Superior temporal gyrus (tissue), 1 donor: Measurements from ENCODE around the gene AGAP1.

Experiments
- DNase-seq: peaks from one replicate; pipeline ENCODE4 v3.0.0-alpha.2; 2016; ENCODE audit errors: extremely low spot score

AGAP1 gene

GRCh38 chr2:235508371-235509160, 14.7 kb downstream of the AGAP1 start:
- DNase-seq = no peak

- no peak for DNase-seq
Observed at GRCh38 chr2:235510318-235510717, 16.5 kb downstream of the AGAP1 start.

DNA sequence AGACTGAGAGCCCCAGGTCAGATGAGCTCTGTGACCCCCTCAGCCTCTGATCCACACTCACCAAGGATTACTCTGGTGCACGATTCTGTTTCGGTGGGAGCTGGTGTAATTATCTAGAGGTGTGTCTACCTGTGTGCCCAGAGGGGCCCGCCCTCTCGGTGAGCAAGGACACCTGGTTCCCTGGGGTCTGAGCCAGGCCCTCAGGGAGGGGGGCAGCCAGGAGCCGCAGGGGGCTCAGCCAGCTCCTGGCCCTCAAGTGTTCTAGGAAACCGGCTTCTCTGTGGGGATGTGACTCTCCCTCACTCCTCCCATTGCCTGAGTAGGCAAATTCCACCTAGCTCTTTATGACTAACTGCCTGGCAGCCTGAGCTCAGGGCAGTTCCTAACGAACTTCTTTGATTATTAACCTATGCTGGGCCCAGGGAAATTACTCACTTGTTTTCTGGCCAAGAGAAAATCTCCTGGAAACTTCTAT, 17.4 kb downstream of the AGAP1 start:
- no peak for DNase-seq

DNA sequence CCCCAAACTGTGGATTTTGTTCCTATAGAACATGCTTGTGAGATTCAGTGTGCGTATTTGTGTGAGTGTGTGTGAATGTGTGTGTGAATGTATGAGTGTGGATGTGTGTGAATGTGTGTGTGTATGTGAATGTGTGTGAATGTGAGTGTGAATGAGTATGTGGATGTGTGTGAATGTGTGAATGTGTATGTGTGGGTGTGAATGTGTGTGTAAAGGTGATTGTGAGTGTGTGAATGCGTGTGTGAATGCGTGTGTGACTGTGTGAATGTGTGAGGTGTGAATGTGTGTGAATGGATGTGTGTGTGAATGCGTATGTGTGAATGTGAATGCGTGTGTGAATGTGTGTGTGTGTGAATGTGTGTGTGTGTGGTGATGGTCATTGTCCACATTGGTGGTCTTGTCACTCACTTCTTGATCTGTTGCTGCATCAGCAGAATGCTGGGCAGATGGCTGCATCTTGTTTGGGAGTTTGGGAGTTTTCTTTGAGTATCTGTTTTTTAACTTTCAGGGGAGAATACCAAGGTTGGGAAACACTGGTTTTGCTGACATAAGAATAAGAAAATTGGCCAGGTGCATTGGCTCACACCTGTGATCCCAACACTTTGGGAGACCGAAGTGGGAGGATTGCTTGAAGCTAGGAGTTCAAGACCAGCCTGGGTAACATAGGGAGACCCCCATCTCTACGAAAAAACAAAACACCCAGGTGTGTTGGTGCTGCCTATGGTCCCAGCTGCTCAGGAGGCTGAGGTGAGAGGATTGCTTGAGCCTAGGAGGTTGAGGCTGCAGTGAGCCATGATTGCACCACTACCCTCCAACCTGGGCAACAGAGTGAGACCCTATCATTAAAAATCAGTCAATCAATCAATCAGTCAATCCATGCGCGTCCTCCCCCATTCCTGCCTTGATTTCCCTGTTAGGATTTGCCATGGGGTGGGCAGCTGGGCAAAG, 18.2 kb downstream of the AGAP1 start:
- no peak for DNase-seq

DNA sequence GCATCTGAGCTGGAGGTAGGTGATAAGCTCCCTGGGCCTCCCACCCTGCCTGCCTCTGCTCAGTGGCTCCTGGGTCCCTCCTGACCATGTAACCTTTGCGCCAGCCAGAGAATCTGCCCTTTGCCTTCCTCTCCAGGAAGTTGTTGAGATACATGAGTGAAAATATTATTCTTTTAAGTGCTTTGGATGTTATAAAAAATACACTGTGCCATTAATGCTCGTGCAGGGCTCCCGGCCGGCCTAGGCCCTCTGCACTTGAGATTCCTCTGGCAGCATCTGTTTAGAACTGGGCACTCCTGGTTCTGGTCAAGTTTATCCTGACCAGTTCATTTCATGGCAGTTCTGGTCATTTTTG, 18.8 kb downstream of the AGAP1 start:
- DNase-seq = no peak

DNA sequence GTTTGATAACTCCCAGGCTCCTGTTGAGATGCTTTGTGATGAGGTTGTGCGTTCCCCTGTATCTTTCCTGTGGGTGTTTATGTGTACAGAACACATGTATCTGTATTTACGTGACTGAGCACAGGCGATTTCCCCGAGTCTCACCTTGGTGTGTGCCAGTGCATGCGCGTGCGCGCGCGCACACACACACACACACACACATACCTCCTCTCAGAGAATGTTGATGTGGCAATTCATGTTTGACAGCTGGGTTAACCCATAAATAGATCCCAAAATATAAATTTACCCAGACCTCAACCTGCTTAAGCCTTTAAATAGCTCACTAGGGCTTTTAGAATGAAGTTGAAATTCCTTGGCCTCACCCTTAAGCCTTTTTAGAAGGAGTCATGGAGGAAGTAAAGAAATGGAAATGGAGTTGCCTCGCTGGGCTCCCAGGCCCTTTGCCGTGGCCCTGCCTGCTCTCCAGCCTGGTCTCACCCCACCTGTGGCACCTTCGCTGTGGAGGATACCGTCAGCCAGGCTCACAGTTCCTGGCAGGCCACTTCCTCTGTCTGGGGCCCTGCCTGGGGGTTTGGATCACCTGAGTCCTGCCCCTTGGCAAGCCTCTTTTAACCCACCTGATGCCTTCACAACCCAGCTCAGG, 20.3 kb downstream of the AGAP1 start:
- DNase-seq = no peak

DNA sequence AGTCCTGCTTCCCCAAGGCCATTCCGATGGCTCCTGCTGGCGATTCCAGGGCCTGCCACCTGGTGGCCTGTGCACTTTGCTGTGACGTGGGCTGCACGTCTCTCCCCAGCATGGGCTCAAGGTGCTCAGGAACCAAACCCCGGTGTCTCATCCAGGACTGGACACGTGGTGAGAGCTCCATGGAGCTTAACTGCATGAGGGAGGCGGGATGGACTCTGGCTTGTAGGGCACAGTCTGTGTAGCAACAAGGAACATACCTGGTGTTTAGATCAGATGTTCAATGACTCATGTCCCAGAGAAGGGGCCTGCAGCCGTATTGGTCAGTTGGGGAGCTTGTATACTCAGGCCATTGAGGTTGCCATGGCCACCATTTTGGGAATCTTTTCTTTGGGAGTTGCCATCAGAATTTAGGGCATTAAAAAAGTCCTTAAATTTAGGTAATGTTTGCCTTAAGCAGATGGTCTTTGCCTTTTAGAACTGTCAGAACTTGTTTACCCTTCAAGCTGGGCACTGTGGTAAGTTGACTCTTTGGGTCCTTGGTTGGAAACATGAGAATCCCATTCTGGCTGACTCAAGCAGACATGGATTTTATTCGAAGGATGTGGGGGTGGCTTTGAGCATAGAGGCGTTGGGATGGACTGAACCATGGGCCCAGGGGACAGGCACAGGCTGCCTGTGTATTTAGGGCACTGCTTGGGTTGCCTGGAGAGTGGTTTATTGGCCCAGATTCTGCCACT, 21.0 kb downstream of the AGAP1 start:
- DNase-seq = no peak

DNA sequence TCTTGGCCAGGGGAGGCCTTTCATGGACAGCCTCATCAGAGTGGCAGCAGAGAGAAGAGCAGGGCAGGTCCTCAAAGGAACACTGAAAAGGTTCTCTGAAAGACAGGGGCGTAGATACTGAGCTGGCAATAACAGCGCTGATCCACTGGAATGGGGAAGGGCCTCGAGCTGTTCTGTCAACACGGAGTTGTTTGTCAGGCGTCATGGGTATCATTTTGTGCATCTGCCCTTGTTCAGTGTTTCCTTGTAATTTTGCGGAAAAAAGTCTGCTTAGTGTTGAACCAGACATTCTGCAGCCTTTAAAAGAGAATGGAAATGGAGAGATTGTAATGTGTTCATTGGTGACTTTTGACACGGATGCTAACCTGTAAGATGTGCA, 21.5 kb downstream of the AGAP1 start:
- DNase-seq = no peak

- DNase-seq = no peak
Observed at GRCh38 chr2:235515821-235516220, 22.0 kb downstream of the AGAP1 start.

- no peak for DNase-seq
Observed at GRCh38 chr2:235516257-235516656, 22.4 kb downstream of the AGAP1 start.

- DNase-seq = no peak
Observed at GRCh38 chr2:235518322-235519090, 24.7 kb downstream of the AGAP1 start.

GRCh38 chr2:235520787-235521186, 26.9 kb downstream of the AGAP1 start:
- no peak for DNase-seq

DNA sequence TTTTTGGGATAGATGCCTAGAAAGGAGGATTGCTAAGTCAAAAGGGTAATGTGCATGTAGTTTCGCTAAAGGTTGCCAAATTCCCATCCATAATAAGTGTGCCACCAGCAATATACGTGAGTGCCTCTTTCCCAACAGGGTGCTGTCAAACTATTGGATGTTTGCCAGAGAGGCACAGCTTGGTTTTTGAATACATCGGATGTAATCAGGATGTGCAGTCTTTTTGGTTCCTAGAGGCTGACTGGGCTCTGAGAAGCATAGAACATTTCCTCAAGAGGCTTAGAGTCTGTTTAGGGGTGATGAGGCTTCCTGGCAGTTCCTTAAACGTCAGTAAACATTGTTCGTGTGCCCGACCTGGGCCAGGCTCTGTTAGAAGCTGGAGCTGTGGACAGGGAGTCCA, 28.0 kb downstream of the AGAP1 start:
- DNase-seq = peak; percentile 30

- DNase-seq = no peak
Observed at GRCh38 chr2:235523021-235523420, 29.2 kb downstream of the AGAP1 start.

- no peak for DNase-seq
Observed at GRCh38 chr2:235523486-235524150, 29.8 kb downstream of the AGAP1 start.

DNA sequence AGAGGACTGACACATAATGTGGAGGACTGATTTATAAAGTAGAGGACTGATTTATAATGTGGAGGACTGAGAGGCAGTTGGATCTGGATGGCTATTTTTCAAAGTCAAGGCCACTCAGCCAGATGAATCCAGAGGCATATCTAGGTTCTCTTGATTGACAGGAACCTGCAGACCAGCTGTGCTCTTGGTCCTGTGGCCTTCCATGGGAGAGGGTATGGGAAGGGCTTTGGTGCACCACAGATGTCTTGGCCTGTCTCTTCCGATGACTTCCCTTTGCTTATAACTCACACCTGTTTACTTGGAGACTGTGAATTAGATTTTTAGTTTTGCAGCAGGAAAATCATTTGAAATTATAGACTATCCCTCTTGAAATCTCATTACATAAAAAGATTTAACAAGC, 32.3 kb downstream of the AGAP1 start:
- no peak for DNase-seq

GRCh38 chr2:235527806-235528469, 34.1 kb downstream of the AGAP1 start:
- no peak for DNase-seq

- DNase-seq = no peak
Observed at GRCh38 chr2:235529621-235530020, 35.8 kb downstream of the AGAP1 start.

DNA sequence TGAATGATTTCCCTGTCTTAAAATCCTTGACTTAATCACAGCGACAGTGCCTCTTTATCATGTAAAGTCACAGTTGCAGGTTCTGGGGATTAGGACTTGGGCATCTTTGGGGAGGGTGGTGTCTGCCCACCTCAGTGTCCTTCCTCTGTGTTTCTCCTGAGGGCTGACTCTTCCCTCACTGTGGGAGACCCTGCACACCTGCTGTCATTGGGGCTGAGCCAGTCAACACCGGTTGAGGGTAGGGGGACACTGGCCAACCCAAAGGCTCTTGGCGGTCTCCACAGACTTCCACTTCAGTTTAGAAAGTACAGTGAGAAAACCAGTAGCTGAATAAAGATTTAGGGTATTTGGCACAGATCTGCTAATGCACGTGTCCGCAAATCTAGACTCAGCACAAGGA, 36.9 kb downstream of the AGAP1 start:
- no peak for DNase-seq

DNA sequence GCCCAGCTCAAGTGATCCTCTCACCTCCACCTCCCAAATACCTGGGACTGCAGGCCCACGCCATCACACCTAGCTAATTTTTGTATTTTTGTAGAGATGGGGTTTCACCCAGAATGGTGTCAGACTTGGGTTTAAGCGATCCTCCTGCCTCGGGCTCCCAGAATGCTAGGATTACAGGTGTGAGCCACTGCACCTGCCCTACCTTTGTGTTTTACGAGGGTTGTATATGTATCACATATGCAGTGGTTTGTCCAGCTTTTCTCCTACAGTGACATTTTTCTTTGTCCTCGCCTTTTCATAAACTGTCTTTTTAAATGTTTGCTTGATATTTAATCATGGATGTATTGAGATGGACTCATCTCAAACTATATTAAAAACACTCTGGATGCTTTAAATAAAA, 38.5 kb downstream of the AGAP1 start:
- DNase-seq = no peak
